Posterior cingulate gyrus (tissue), 11 donors: ENCODE data around the gene MYPN.
A peak's percentile ranks its signal among the peaks of the same experiment; 100 is the strongest.

ENCODE experiments used
- DNase-seq, 10 donors: peaks; one replicate each; pipeline versions ENCODE4 v3.0.0 to v3.0.0-alpha.2; 2020 to 2021; ENCODE audit warnings: mixed read lengths in 3 of 10
- intact Hi-C: fragments of 100-400 bp; cut with DNase I; formaldehyde crosslinking; loops from one replicate; pipeline ENCODE4 v1.15.1; 2023

Gene MYPN

DNA sequence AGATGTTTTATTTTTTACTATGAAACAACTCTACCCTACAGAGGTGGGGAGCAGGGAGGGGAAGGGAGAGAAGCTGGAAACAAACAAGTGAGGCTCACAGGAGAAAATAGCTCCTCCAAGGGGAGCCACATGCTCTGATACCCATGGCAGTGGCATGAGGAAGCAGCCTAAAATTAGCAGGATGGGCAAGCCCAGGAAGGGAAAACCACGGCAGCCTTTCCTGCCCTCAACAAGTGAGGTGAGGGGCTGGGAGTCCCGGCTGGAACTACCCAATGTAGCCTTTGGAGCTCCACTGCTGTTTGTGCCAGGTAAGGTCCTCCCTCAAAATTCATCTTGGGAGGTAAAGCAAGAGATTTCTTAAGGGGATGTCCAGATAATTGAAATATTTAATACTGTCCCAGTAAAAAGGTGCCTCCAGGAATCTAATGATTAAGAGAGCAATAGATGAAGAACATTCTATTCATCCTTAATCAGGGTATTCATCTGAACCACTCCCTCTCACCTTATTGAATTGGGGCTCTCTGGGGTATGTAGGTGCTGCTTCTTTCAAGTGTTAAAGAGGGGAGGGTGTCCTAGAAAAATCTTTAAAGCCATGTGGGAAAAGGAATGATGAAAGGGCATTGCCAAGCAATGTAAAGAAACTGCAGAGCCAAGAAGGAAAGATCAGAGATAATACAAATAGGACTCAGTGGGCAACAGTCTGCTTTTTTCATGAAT lies 21.4 kb upstream of the MYPN start:
- intact Hi-C loops = loop anchor here (10.0 kb wide), 1 partner anchor 217 kb away; no protein-coding TSS in a partner anchor
- no peak for DNase-seq

GRCh38 chr10:68088740-68089139 lies 20.5 kb upstream of the MYPN start:
- intact Hi-C loops = loop anchor here (10.0 kb wide), 1 partner anchor 216 kb away; no protein-coding TSS in a partner anchor
- no peak for DNase-seq

DNA sequence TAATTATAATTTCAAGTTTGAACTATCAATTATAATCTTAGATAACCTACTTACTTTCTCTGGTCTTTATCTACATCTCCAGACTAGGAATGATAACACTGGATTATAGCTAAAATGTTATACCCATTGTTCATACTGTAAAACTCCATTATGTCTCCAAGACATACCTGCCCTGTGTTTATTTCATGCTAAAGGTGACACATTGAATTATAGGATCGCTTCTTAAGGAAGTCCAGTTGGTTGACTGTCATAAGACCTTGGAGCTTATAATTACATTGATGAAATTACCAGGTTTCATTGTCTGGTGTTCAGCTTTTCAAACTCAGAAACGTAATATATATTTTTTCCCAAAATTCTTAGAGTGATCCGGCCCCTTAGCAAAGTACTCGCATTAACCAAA lies 18.7 kb upstream of the MYPN start:
- intact Hi-C loops = no loop called here

GRCh38 chr10:68092512-68092911 lies 16.8 kb upstream of the MYPN start:
- intact Hi-C loops = no loop called here
- no peak for DNase-seq

More for the DNA sequence above, 18.7 kb upstream of the MYPN start:
- no peak for DNase-seq

- intact Hi-C loops = no loop called here
Observed at GRCh38 chr10:68095153-68095552, 14.1 kb upstream of the MYPN start.

GRCh38 chr10:68096913-68097516 lies 12.3 kb upstream of the MYPN start:
- DNase-seq = no peak
- intact Hi-C loops = no loop called here

More at GRCh38 chr10:68095153-68095552, 14.1 kb upstream of the MYPN start:
- DNase-seq = no peak

GRCh38 chr10:68099736-68100135 lies 9.6 kb upstream of the MYPN start:
- intact Hi-C loops = no loop called here

GRCh38 chr10:68101066-68101465 lies 8.2 kb upstream of the MYPN start:
- DNase-seq = no peak
- intact Hi-C loops = no loop called here

More at GRCh38 chr10:68099736-68100135, 9.6 kb upstream of the MYPN start:
- DNase-seq = no peak

DNA sequence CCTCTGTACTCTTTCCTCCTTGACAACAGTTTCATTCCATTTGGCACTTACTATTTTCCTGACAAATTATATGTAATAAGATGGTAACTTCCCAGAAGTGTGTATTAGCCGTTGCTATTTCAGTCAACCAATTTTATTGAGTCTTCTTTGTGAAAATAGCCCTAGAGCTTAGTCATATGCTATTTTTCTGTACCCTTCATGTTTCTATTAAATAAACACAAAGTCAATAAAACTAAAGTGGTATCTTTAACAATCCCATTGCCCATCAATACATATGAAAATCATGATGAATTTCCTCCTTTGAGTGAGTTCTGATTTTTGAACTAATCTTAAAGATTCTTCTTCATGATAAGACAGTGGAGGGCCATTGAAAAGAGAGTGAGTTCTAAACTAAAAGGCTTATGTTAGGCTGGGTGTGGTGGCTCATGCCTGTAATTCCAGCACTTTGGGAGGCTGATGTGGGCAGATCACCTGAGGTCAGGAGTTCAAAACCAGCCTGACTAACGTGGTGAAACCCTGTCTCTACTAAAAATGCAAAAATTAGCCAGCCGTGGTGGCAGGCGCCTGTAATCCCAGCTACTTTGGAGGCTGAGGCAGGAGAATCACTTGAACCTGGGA lies 5.9 kb upstream of the MYPN start:
- no peak for DNase-seq
- intact Hi-C loops = no loop called here

DNA sequence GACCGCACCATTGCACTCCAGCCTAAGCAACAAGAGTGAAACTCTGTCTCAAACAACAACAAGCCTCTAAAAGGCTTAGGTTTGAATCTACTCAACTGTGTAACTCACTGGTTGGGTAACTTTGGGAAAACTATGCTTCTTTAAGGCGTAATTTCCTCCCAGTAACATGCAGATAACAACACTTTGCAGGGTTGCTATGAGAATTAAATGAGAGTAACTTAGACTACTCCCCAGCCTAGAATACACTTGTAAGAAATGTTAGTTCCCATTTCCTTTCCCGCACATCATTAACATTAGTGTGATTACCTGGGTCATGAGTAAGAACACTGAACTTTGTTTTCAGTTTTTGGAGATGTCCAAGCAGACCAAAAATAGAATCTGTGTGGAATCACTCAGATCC lies 5.4 kb upstream of the MYPN start:
- no peak for DNase-seq
- intact Hi-C loops = no loop called here

DNA sequence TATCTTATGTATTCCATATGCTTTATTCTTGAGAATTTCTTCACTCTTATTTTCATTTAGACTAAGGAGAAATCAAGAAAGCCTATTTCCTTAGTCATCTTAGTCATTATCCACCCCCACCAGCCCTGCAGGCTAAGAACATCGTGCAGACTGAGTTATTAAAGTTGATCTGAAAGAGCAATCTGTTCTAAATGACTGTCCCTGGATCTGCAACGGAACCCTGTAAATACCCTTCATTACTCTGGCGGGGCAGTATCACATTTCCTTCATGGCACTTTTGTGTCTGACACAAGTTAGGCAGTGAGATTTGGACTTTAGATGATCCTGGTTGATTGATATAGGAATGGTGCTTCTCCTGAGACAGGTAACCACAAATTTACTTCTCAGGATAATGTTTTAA lies 3.5 kb upstream of the MYPN start:
- DNase-seq = no peak
- intact Hi-C loops = no loop called here

GRCh38 chr10:68106656-68107055 lies 2.6 kb upstream of the MYPN start:
- intact Hi-C loops = no loop called here
- DNase-seq = no peak

GRCh38 chr10:68107651-68108050 lies 1.6 kb upstream of the MYPN start:
- DNase-seq = no peak
- intact Hi-C loops = no loop called here

DNA sequence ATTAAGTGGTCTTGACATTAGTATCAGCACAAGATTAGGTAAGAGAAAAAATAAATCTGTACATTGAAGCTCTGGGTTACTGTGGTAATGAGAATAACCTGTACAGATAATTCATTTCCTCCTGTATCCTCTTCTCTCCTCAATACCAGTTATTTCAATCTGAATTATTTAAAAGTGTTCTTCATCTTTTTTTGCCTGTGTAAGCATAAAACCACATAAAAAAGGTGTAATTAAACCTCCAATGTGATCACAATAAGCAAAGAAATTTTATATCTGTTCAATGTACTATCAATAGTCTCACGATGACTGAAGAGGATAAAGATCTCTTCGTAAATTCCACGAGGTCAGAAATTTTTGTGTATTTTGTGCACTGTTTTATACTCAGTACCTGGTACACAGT lies 1.2 kb upstream of the MYPN start:
- DNase-seq = no peak
- intact Hi-C loops = no loop called here

- intact Hi-C loops = no loop called here
- no peak for DNase-seq
Observed at GRCh38 chr10:68108653-68109052, 635 bp upstream of the MYPN start.

DNA sequence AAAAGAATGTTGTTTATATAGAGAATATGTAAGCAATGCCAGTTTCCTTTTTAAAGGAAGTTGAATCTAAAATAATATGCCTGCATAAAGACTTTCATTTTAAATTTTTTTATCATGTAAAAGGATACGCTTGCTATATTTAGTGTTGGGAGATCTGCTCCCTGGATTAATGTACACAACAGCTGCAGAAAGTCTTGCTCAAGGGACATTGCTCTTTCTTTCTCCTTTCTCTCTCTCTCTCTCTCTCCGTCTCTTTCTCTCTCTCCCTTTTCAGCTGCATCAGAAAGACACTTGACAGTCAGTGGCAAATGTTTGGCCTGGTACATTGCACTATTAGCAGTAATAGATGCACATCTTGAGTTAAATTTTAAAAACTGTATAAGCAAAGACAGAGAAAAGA lies 739 bp downstream of the MYPN start:
- intact Hi-C loops = no loop called here
- DNase-seq = no peak

DNA sequence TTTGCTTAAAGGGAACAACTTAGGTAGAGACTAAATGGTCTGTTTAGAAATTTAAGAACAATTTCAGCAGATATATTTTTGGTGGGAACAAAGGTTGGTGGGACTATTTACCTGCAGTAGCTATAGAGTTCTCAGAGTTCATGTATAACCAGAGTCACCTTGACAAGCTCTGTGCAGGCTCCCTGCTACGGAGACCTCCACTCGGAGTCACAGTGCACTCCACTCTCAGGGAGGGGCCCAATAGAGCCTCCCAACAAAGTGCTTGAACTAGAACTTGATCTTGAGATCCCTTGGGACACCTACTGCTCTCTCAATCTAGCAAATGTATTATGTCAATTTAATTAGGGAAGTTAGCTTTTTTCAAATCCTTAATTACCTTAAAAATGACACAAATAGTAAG lies 2.3 kb downstream of the MYPN start:
- DNase-seq = no peak

GRCh38 chr10:68112837-68113236 lies 3.5 kb downstream of the MYPN start:
- intact Hi-C loops = no loop called here
- DNase-seq = no peak

More for the DNA sequence above, 2.3 kb downstream of the MYPN start:
- intact Hi-C loops = no loop called here

DNA sequence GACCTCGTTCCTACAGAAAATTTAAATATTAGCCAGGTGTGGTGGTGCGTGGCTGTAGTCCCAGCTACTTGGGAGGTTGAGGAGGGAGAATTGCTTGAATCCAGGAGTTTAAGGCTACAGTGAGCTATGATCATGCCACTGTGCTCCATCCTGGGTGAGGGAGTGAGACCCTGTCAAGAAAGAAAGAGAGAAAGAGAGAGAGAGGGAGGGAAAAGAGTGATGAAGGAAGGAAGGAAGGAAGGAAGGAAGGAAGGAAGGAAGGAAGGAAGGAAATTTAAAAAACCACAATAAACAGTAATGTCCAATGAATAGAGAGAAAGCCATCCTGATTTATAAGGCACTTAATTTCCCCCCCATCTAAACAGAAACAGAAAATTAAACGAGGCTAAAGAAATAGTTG lies 9.4 kb downstream of the MYPN start:
- intact Hi-C loops = no loop called here

GRCh38 chr10:68121020-68121743 lies 11.9 kb downstream of the MYPN start:
- no peak for DNase-seq
- intact Hi-C loops = no loop called here

More for the DNA sequence above, 9.4 kb downstream of the MYPN start:
- DNase-seq = no peak

- intact Hi-C loops = no loop called here
- DNase-seq = peak in 1 of 10 donors; percentile 63
Observed at GRCh38 chr10:68121852-68122251, 12.6 kb downstream of the MYPN start.
